ENCODE data around the gene QRFP.

- TF ChIP-seq CTCF (IDR thresholded peaks at IDR 0.05): no peak
- TF ChIP-seq EP300 (IDR thresholded peaks at IDR 0.05): no peak
- no peak for TF ChIP-seq POLR2A (IDR thresholded peaks at IDR 0.05; ENCODE audit: low read depth)
Observed at GRCh38 chr9:130917168-130917960, 20.8 kb upstream of the QRFP start.

Measured in esophagus muscularis mucosa (tissue), 4 donors.